Mesodermal cell (in vitro differentiated cells): ENCODE results near the gene KIRREL3.

Source experiments
- H3K27ac ChIP-seq: 2 replicates; pipeline ENCODE4 v1.7.0; 2013; ENCODE audit warnings: mild to moderate bottlenecking, low read depth, low read length, moderate library complexity; ENCODE audit not compliant: severe bottlenecking
- H3K36me3 ChIP-seq: 2 replicates; pipeline ENCODE4 v1.7.1; 2013; ENCODE audit warnings: mild to moderate bottlenecking, low read length, moderate library complexity; ENCODE audit not compliant: control insufficient read depth, insufficient read depth
- H3K4me1 ChIP-seq: one replicate; pipeline ENCODE4 v1.7.1; 2013; ENCODE audit warnings: mild to moderate bottlenecking, low read length; ENCODE audit not compliant: insufficient read depth, control insufficient read depth, poor library complexity, severe bottlenecking
- H3K4me3 ChIP-seq: 2 replicates; pipeline ENCODE4 v1.7.0; 2013; ENCODE audit warnings: low read length, control low read depth, mild to moderate bottlenecking; ENCODE audit not compliant: insufficient read depth, poor library complexity, severe bottlenecking; ENCODE audit errors: extremely low read depth
- H3K9me3 ChIP-seq: 2 replicates; pipeline ENCODE4 v1.7.1; 2013; ENCODE audit warnings: mild to moderate bottlenecking, low read length, moderate library complexity; ENCODE audit not compliant: control insufficient read depth
- WGBS, 2 experiments: methylation state at CpG; one replicate each; pipeline ENCODE4 v1.1.5; 2013; ENCODE audit warnings: missing lambda C conversion rate in 2 of 2; ENCODE audit not compliant: insufficient coverage in 2 of 2; 5-methylcytosine and 5-hydroxymethylcytosine counted together

KIRREL3 gene

DNA sequence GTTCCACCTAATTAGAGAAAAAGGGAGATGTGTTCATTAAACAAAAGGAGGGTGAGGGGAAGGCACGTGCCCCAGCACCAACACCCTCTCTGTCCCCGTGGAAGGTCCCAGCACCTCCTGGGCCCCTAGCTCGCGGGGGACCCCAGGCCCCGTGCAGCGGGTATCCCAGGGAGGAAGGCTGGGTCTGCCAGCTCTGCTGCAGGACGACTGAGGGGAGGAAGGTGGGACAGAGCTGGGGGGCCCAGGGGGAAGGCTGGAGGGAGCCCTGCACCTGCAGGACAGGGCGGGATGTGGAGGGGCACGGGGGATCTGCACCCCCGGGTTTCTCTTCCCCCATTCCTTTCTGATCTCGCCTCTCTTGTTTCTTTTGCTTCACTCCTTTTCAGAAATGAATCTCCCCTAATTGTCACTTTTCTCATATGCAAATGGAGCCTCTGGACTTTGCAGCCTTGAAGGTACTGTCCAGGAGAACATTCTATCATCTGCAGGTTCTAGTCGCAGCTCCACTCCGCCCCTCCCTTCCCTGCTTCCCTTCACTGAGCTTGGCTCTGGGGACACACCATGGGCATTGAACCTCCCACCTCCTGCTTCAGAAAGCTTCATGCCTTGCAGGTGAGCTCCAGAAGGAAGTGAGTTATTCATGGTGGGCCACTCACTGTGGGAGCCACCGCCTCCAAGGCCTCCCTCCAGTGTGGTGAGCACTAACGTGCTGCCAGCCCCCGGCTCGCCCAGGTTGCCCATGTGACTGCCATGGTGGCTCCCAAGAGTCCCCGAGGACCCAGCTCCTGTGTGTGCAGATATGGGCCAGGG lies 534.1 kb downstream of the KIRREL3 start:
- WGBS, 2 experiments: 84 to 86% methylated on average over 10 to 14 of the region's 18 CpGs
- no peaks in the 10 kb centered on the region for H3K4me1 ChIP-seq
- no peaks in the 10 kb centered on the region for H3K36me3 ChIP-seq
- H3K9me3 ChIP-seq: no peaks in the 10 kb centered on the region
- no peak overlapping the region for H3K27ac ChIP-seq
- H3K4me3 ChIP-seq: no peak overlapping the region

- 73 to 77% methylated on average over 8 to 10 of the region's 19 CpGs for WGBS, 2 experiments
- H3K9me3 ChIP-seq: no peaks in the 10 kb centered on the region
- H3K27ac ChIP-seq: no peak overlapping the region
- H3K4me3 ChIP-seq: no peak overlapping the region
- H3K36me3 ChIP-seq: no peaks in the 10 kb centered on the region
- H3K4me1 ChIP-seq: no peaks in the 10 kb centered on the region
These were observed 534.9 kb downstream of the KIRREL3 start for GRCh38 chr11:126465573-126466188.

DNA sequence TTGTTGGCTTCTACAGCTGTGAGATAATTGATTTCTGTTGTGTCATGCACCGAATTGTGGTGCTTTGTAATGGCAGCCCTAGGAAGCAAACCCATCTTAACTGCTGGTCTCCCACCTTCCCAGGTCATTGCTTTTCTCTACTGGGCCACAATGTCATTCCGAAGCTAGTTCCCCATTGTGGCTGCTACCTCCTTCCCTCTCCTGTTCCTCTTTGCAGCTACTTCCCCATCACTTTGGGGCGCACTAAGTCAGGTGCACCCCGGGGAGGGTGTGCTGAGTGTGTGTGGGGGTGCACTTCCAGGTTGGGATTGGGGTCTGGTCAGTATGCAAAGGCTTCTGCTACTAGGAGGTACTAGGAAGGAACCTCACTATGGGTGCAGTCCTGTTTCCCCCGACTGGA lies 535.8 kb downstream of the KIRREL3 start:
- no peaks in the 10 kb centered on the region for H3K9me3 ChIP-seq
- H3K4me1 ChIP-seq: no peaks in the 10 kb centered on the region
- H3K4me3 ChIP-seq: no peak overlapping the region
- no peak overlapping the region for H3K27ac ChIP-seq
- 83 to 95% methylated on average over 2 of the region's 5 CpGs for WGBS, 2 experiments
- H3K36me3 ChIP-seq: no peaks in the 10 kb centered on the region

GRCh38 chr11:126462422-126462821 lies 538.1 kb downstream of the KIRREL3 start:
- Histone ChIP-seq H3K4me3 (no peak overlapping the region), H3K36me3 (no peaks in the 10 kb centered on the region), H3K9me3 (no peaks in the 10 kb centered on the region), H3K27ac (no peak overlapping the region), H3K4me1 (no peaks in the 10 kb centered on the region)
- WGBS, 2 experiments: 87 to 100% methylated on average over 3 of the region's 7 CpGs

GRCh38 chr11:126461996-126462395 lies 538.6 kb downstream of the KIRREL3 start:
- H3K4me3 ChIP-seq: no peak overlapping the region
- no peak overlapping the region for H3K27ac ChIP-seq
- no peaks in the 10 kb centered on the region for H3K36me3 ChIP-seq
- no peaks in the 10 kb centered on the region for H3K4me1 ChIP-seq
- H3K9me3 ChIP-seq: no peaks in the 10 kb centered on the region
- 77 to 88% methylated on average over 5 to 6 of the region's 6 CpGs for WGBS, 2 experiments

GRCh38 chr11:126461096-126461440 lies 539.5 kb downstream of the KIRREL3 start:
- Histone ChIP-seq H3K4me1 (no peaks in the 10 kb centered on the region), H3K36me3 (no peaks in the 10 kb centered on the region), H3K27ac (no peak overlapping the region), H3K4me3 (no peak overlapping the region), H3K9me3 (no peaks in the 10 kb centered on the region)
- WGBS, 2 experiments: 87 to 89% methylated on average over 6 to 7 of the region's 8 CpGs

GRCh38 chr11:126460417-126461095 lies 540.0 kb downstream of the KIRREL3 start:
- Histone ChIP-seq H3K9me3 (no peaks in the 10 kb centered on the region), H3K4me3 (no peak overlapping the region)

DNA sequence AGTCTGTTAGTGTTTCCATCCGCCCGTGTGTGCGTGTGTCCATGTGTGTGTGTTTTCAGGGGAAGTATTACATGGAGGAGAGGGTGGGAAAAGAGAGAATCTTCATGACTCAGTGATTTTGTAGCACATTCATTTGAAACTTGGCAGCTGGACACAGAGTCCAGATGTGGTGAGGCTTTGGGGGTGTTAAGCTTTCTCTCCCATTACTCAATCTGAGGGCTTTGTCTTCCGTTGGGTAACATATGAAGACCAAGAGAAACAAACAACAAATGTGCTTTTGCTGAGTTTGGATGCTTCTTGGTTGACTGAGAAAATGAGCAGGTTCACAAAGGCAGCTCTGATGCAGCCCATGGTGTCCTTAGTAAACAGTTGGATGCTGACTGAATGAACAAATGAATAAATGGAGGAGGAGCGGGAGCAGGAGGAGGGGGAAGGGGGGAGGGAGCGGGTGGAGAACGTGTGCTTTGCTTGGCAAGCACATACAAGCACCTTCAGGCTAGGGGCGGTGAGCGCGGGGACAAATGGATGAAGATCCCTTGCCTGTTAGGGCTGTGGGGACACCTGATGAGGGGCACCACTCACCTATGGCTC lies 540.8 kb downstream of the KIRREL3 start:
- no peaks in the 10 kb centered on the region for H3K9me3 ChIP-seq
- H3K4me1 ChIP-seq: no peaks in the 10 kb centered on the region
- H3K27ac ChIP-seq: no peak overlapping the region
- WGBS, 2 experiments: 76 to 86% methylated on average over 9 of the region's 10 CpGs
- no peaks in the 10 kb centered on the region for H3K36me3 ChIP-seq
- no peak overlapping the region for H3K4me3 ChIP-seq

More at GRCh38 chr11:126460417-126461095, 540.0 kb downstream of the KIRREL3 start:
- no peaks in the 10 kb centered on the region for H3K4me1 ChIP-seq
- WGBS, 2 experiments: 87 to 89% methylated on average over 12 to 14 of the region's 15 CpGs
- H3K36me3 ChIP-seq: no peaks in the 10 kb centered on the region
- no peak overlapping the region for H3K27ac ChIP-seq

GRCh38 chr11:126457817-126458216 lies 542.8 kb downstream of the KIRREL3 start:
- H3K36me3 ChIP-seq: no peaks in the 10 kb centered on the region
- no peaks in the 10 kb centered on the region for H3K4me1 ChIP-seq
- WGBS, 2 experiments: 83 to 89% methylated on average over 8 of the region's 8 CpGs
- no peaks in the 10 kb centered on the region for H3K9me3 ChIP-seq
- H3K27ac ChIP-seq: no peak overlapping the region
- H3K4me3 ChIP-seq: no peak overlapping the region

DNA sequence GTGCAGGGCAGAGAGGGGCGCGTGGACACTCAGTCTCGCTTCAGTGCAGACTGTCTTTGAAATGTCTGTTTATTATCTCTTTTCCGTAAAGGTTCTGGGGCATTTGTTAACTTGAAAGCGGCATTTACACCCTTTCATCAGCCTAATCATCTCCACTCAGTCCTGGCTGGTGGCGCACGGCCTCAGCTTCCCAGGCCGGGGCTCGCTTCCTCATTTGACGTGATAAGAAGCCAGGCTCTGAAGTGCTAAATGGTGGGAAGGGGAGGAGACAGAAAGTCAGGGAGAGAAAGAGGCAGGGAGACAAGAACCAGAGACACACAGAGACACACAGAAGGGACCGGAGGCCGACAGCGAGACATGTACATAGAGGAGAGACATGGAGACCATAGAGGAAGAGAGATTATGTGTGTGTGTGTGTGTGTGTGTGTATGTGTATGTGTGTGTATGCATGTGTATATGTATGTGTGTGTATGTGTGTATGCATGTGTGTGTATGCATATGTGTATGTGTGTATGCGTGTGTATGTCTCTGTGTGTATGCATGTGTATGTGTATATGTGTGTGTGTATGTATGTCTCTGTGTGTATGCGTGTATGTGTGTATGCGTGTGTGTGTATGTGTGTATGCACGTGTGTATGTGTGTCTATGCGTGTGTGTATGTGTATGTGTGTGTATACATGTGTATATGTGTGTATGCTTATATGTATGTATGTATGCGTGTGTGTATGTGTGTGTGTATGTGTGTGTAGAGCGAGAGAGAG lies 543.6 kb downstream of the KIRREL3 start:
- 78 to 81% methylated on average over 13 to 15 of the region's 20 CpGs for WGBS, 2 experiments

More for the DNA sequence above, 543.6 kb downstream of the KIRREL3 start:
- no peaks in the 10 kb centered on the region for H3K4me1 ChIP-seq
- no peak overlapping the region for H3K4me3 ChIP-seq
- H3K9me3 ChIP-seq: no peaks in the 10 kb centered on the region
- peak overlapping the region; percentile 53 for H3K27ac ChIP-seq
- H3K36me3 ChIP-seq: no peaks in the 10 kb centered on the region
